Stimulated activated CD8-positive, alpha-beta memory T cell treated with anti-CD3 and anti-CD28 coated beads, Interleukin-7, amount 100 ng/mL, for 4 hours (primary cell): ENCODE data around the gene MASP1.

ENCODE experiments used
- DNase-seq, 2 donors: peaks; one replicate each; pipeline ENCODE4 v3.0.0-alpha.2; 2020; ENCODE audit warnings: low read depth in 2 of 2

The MASP1 gene

DNA sequence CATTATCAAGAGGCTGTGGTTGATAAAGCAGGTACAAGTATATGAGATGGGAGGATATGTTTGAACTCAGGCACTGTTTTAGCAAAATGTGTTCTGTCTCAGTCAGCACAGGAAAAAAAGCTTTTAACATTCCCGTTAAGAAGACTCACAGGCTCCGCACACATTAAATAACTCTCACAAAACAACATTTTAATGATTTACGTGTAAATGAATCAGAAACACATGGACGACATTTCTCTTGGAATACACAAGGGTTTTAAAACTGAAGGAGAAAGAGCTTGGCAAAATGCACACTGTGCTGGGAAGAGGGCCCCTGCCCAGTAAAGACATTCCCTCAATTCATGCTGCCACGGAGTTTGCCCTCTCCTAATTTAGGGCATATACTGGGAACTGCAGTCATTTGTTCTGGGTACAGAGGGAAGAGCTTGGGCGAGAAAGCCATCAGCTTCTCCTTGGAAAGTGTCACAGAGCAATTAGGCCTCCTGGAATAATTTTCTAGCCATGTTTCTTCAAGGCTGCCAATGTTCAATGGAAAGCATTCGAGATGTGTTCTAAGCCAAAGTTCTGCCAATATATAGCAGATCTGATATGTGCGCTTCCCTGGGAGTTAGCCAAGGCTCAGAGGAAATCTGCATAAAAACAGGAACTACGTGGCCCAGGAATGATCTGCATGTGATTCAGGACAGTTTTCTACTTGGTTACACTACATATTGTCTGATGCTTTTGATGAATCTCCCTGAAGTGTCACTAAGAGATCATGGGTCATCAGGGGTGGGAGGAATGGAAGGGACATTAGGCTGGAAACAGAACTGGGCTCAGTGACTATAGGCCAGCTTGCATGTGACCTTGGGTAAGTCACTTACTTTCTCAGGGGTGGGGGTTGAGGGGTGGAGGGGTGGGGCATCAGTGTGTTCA is 2.2 kb upstream of the MASP1 start:
- DNase-seq = no peak

GRCh38 chr3:187292631-187293515 is 1.3 kb upstream of the MASP1 start:
- DNase-seq = no peak

DNA sequence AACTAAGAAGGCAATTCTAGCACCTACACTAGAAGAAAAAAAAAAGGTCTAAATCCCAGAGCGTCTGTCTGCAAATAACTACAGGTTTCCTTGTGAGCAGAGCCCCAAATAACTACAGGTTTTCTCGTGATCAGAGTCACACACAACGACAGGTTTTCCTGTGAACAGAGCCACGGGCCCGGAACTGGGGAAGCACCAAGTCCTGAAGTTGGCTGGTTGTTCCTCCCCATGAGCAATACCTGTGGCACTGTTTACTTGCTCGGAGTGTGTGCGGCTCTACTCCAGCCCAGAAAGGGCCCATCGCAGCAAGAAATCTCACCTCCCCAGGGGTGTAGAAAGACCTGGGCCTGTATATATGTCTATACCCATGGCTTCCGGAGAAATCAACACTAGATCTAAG is 644 bp upstream of the MASP1 start:
- no peak for DNase-seq

DNA sequence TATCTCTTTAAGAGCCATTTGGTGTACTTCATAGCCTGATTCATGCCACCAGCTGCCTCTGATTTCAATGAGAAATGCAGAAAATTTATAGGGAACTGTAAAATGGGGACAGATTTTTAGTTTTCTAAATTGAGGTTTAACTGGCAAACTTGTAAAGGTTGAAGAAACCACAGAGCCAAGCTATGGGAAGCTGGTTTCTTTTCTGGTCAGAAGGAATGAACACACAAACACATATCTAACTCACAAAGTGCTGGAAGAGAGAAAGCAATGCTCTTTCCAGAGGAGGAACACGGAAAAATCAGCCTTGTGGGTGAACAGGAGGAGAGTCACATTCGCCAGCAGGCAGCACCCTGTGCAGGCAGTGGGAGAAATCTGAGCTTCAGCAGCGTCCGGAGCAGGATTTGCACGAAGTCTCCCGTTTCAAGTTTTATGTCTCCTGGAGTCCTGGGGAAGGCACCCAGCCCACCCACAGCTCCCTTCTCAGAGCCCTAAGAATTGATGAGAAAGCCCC is 481 bp downstream of the MASP1 start:
- no peak for DNase-seq

DNA sequence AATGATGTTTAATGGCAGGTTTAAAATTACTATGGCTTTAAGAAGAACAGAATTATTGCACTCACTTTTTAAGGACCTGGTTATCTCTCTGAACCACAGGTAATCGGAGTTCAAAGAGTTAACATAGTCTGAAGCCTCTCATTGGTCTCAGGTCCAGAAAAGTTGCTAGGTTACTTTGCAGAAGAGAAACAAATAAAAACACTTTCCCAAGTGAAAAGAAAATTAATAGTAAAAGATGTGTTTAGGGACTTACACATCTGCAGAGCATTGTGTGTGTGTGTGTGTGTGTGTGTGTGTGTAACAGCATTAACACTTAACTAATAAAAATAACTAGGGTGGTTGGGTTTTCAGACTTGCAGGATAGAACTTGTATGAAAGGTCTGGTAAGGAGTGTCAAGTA is 1.0 kb downstream of the MASP1 start:
- DNase-seq = no peak

DNA sequence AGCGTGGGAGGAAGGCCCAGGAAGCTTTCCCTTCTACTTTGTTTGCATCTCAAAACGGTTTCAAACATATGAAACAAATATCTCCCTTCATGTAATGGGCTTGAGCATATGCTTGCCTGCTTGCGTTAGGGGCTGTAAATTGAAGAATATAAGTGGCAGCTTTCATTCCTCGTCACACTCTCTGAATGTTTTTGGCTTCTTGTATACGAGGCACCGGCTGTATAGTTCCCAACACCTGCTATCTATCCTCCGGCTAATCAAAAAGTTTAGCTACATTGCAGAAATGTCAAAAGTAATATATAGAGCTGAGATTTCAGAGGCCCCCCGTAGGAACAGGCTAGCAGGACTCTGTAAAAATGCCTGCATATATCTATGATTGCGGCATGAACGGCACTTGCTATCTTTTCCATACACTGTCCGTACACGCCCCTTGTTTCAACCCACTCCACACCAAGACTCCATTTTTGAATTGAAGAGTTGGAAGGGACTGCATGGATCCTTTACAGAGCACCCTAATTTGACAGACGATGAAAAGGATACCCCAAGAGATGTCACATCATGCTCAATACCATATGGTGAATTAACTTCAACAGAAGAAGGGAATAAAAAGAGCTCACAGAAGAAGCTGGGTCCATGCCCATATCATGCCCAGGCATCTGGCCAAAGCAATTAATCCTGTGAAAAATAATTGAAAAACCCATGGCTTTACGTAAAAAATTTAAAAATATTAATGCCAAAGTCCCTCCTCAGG is 2.5 kb downstream of the MASP1 start:
- DNase-seq = no peak

GRCh38 chr3:187288131-187288854 is 3.2 kb downstream of the MASP1 start:
- no peak for DNase-seq

DNA sequence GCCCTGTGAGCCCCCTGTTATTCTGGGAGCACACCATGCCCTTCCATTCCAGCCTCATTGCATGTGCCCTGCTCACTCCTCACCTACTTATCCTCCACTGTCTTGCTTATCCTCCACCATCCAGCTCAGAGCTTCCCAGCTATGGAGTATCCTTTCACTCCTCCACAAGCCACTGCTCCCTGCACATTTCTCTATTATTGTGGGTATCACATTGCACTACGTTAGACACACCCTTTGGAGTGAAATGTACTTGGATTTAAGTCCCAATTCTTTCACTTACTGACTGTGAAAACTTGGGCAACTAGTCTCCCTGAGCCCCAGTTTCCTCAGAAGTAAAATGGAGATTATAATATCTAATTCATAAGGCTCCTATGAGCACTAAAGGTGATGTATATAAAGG is 4.3 kb downstream of the MASP1 start:
- no peak for DNase-seq

- DNase-seq = no peak
These were observed 5.0 kb downstream of the MASP1 start for GRCh38 chr3:187286467-187287059.

DNA sequence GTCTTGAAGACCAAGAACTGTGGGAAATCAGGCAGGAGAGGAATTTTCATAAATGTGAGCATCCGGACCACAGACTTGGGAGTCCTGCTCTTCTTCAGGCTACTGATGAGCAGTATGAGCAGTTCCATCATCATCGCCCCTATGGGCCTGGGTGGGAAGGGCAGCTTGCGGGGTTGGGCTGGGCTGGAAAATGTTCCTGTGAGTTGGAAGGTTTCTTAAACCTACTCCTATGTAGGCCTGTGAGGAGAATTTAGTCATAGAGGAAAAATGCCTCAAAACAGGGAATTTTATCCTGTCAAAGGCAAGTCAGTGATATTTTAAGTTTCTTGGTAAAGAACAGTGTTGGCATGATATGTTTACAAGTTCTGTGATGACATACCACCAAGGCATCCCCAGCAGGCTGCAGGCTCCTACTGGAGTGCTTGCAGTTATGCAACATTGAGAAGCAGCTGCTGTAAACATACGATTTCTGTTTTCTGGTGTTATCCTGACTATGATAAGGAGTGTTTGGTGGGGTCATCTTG is 10.3 kb downstream of the MASP1 start:
- DNase-seq = no peak

DNA sequence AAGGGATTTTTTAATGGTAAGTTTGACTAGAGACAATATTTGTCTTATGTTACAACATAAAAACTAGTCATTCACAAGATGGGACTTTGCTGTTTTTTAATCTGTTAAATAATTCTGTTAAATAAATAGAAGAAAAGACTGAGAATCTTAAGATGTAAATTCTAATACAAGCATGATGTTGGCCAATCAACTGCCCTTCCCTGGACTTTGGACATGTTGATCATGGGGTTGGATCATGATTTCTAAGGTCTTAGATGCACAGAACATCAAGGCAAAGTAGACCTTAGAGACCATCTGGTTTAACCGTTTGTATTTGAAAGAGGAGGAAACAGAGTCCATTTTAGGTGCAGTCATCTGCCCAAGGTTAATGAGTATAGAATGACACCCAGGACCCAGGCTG is 10.9 kb downstream of the MASP1 start:
- no peak for DNase-seq

DNA sequence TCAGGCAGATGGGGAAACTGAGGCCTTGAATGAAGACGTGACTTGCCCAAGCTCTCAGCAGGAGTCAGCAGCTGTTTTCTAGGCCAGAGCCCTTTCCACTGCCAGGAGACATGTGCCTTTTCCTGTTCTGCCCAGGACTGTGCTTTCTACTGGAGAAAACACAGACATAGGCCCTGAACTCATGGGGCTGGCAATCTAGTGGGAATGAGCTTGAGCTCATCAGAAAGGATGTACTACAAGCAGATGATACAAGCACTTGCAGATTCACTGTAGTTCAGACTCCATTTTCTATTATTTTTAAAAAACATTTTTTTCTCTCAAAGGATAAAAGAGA is 14.4 kb downstream of the MASP1 start:
- no peak for DNase-seq

DNA sequence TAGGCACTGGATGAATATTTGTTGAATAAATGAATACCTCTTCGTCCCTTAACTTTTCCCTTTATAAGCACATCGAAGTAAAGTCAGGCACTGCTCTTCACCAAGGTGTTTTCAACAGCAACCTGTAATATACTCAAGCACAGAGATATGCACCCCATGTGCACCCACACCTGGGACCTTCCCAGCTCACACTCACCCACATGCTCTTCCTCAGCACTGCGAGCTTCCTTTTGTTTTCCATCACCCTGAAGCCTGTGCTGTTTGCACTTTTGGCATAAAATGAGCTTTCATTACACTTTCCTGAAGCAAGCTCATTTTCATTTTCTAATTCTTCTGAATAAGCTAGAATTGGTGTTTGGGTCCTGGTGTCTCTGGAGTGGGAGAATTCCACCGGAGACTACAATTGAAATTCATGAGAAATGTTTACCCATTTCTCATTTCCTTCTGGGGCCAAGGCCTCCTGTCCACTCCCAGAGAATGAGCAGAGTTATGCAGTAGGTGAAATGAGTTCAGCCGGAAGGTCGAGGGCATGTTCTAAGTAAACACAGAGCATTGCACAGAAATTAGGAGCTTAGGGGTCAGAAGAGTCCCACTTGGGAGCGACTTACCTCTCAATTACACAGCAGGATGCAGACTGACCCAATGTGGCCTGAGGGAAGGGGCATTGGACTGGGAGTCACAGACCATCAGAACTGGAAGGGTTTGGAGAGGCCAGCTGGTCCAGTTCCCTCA is 15.0 kb downstream of the MASP1 start:
- no peak for DNase-seq

- no peak for DNase-seq
These were observed 16.6 kb downstream of the MASP1 start for GRCh38 chr3:187274977-187275338.

DNA sequence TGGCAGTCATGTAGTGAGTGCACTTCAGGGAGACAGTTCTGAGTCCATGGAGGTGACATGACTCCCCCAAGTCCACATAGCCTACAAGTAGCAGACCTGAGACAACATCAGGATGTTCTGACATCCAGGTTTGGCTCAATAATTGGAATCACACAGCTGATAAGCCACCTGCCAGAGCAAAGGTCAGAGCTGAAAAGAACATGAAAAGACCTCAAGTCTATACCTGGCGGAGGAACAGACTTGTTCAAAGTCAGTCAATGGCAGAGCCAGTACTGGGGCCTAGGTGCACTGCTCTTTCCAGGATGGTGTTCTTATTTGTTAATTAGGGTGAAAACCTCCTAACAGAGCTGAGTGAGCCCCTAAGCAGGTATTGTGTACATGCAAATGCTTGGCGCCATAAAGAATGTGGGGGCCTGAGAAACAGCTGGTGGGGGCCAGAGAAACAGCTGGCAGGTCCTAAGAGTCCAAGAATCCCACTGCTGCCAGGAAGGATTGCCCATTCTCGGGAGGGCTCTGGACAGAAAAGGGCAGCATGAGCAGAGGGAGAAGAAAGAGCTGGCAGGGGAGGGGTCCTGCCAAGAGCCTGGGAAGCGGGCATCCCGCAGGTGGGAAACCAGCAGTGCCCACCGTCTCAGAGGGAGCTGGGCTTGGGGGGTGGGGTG is 17.1 kb downstream of the MASP1 start:
- no peak for DNase-seq

DNA sequence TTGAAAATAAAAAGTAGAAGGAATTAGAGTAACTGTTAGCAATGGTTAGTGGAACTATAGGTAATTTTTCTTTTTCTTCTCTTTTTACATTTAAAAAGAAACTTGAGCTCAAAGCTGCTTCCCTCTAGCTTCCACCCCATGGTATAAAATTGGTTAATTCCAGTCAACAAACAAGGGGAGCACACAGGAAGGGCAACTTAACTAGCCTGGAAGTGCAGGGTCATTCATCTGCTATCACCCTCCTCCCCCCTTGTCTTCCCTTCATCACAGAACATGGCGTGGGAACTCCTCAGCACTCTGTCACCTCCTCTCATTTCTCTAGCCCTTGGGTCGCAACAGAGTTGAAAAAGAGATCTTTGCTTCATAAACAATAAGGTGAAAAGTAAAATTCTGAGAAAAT is 20.0 kb downstream of the MASP1 start:
- no peak for DNase-seq

GRCh38 chr3:187269486-187269885 is 22.1 kb downstream of the MASP1 start:
- DNase-seq = no peak

GRCh38 chr3:187267306-187267705 is 24.2 kb downstream of the MASP1 start:
- no peak for DNase-seq

- no peak for DNase-seq
These were observed 24.8 kb downstream of the MASP1 start for GRCh38 chr3:187266691-187267090.
